CD14-positive monocyte (primary cell): ENCODE data around the gene RHOBTB1. TPM values are rescaled to one million over a fixed set of nuclear protein-coding genes. Genes with fewer than 3 reads are reported as not detected.

Experiments
- DNase-seq, 3 donors: peaks; one replicate each; pipeline ENCODE4 v3.0.0-alpha.2; 2011 to 2022
- H2AFZ ChIP-seq: 2 replicates; pipeline ENCODE4 v1.6.0; 2012; ENCODE audit warnings: mild to moderate bottlenecking, low read depth, low read length, inconsistent platforms; ENCODE audit not compliant: insufficient read depth, poor library complexity, severe bottlenecking
- H3K27ac ChIP-seq, 2 donors: 1 replicate in 1 of 2; 2 replicates in 1 of 2; pipeline ENCODE4 v1.5.1; 2012 to 2013; ENCODE audit warnings: low read length in 2 of 2, control low read depth in 1 of 2, inconsistent platforms in 1 of 2, low read depth in 1 of 2, mild to moderate bottlenecking in 1 of 2
- H3K27me3 ChIP-seq, 2 donors: one replicate each; pipeline versions ENCODE4 v1.6.0 to v1.6.1; 2011 to 2013; ENCODE audit warnings: low read length in 2 of 2; ENCODE audit not compliant: control insufficient read depth in 2 of 2, insufficient read depth in 2 of 2
- H3K36me3 ChIP-seq, 2 donors: replicated peaks in 1 of 2; 1 replicate in 1 of 2; 2 replicates in 1 of 2; pipeline versions ENCODE4 v1.5.1 to v1.6.1; 2012 to 2013; ENCODE audit warnings: low read length in 2 of 2, control low read depth in 1 of 2, inconsistent platforms in 1 of 2, mild to moderate bottlenecking in 1 of 2; ENCODE audit not compliant: insufficient read depth in 2 of 2, control insufficient read depth in 1 of 2
- H3K4me1 ChIP-seq, 2 donors: 1 replicate in 1 of 2; 2 replicates in 1 of 2; pipeline versions ENCODE4 v1.5.1 to v1.6.1; 2012 to 2013; ENCODE audit warnings: low read length in 2 of 2, control low read depth in 1 of 2, inconsistent platforms in 1 of 2, mild to moderate bottlenecking in 1 of 2, moderate library complexity in 1 of 2; ENCODE audit not compliant: insufficient read depth in 2 of 2, control insufficient read depth in 1 of 2
- H3K4me2 ChIP-seq: replicated peaks from 2 replicates; pipeline ENCODE3; 2012; ENCODE audit warnings: low read length, moderate library complexity, mild to moderate bottlenecking; ENCODE audit not compliant: poor library complexity, severe bottlenecking; ENCODE audit errors: extremely low read depth
- H3K4me3 ChIP-seq, 3 experiments: fragments of 200-600 bp in 1 of 3; sonication (generic) in 1 of 3; replicated peaks in 1 of 3; 1 replicate in 2 of 3; 2 replicates in 1 of 3; pipeline ENCODE4 v1.5.1; 2011 to 2013; ENCODE audit warnings: low read length in 3 of 3, mild to moderate bottlenecking in 3 of 3, control low read depth in 2 of 3, low read depth in 2 of 3, inconsistent platforms in 1 of 3, moderate library complexity in 1 of 3
- H3K79me2 ChIP-seq: 2 replicates; pipeline ENCODE4 v1.6.0; 2012; ENCODE audit warnings: mild to moderate bottlenecking, control low read depth, inconsistent platforms, low read length, moderate library complexity; ENCODE audit not compliant: insufficient read depth
- H3K9ac ChIP-seq: 2 replicates; pipeline ENCODE4 v1.6.0; 2017; ENCODE audit warnings: low read length, mild to moderate bottlenecking; ENCODE audit not compliant: insufficient read depth, poor library complexity, severe bottlenecking
- H3K9me3 ChIP-seq, 2 donors: replicated peaks in 1 of 2; 1 replicate in 1 of 2; 2 replicates in 1 of 2; pipeline versions ENCODE4 v1.5.1 to v1.6.1; 2012 to 2013; ENCODE audit warnings: low read length in 2 of 2, control low read depth in 1 of 2; ENCODE audit not compliant: control insufficient read depth in 1 of 2, insufficient read depth in 1 of 2
- H4K20me1 ChIP-seq: 2 replicates; pipeline ENCODE4 v1.6.0; 2012; ENCODE audit warnings: mild to moderate bottlenecking, low read length, control low read depth, moderate library complexity; ENCODE audit not compliant: insufficient read depth
- H3K27ac Mint-ChIP-seq, 7 donors: one replicate each; pipeline ENCODE4 v1.8.0; 2020; ENCODE audit warnings: mild to moderate bottlenecking in 7 of 7, mixed read lengths in 7 of 7, moderate library complexity in 6 of 7, inconsistent platforms in 2 of 7
- H3K27me3 Mint-ChIP-seq, 3 donors: one replicate each; pipeline ENCODE4 v1.8.0; 2021 to 2022; ENCODE audit warnings: low read depth in 3 of 3, mild to moderate bottlenecking in 3 of 3, mixed read lengths in 3 of 3, moderate library complexity in 3 of 3, inconsistent platforms in 1 of 3
- H3K36me3 Mint-ChIP-seq, 2 donors: one replicate each; pipeline ENCODE4 v1.8.0; 2020; ENCODE audit warnings: mixed read lengths in 2 of 2, inconsistent platforms in 1 of 2, mild to moderate bottlenecking in 1 of 2
- H3K4me1 Mint-ChIP-seq: one replicate; pipeline ENCODE4 v1.8.0; 2020; ENCODE audit warnings: mild to moderate bottlenecking, mixed read lengths
- H3K4me3 Mint-ChIP-seq, 2 donors: one replicate each; pipeline ENCODE4 v1.8.0; 2020; ENCODE audit warnings: mild to moderate bottlenecking in 2 of 2, mixed read lengths in 2 of 2, moderate library complexity in 1 of 2
- H3K9me3 Mint-ChIP-seq, 7 donors: one replicate each; pipeline ENCODE4 v1.8.0; 2020 to 2022; ENCODE audit warnings: mixed read lengths in 7 of 7, mild to moderate bottlenecking in 6 of 7, moderate library complexity in 6 of 7, inconsistent platforms in 2 of 7
- CTCF ChIP-seq: fragments of 200-600 bp; IDR thresholded peaks from one replicate; pipeline ENCODE4 v1.8.0; 2022; ENCODE audit warnings: antibody characterized with exemption, mild to moderate bottlenecking
- WGBS: methylation state at CpG from one replicate; pipeline ENCODE4 v1.1.5; 2013; ENCODE audit warnings: missing lambda C conversion rate; ENCODE audit not compliant: insufficient coverage; 5-methylcytosine and 5-hydroxymethylcytosine counted together
- intact Hi-C, 2 donors: fragments of 100-400 bp; cut with micrococcal nuclease; formaldehyde crosslinking; loops; one replicate each; pipeline versions ENCODE4 v1.15.0 to v1.15.1; 2023
- polyA plus RNA-seq, 3 donors: library from polyadenylated mRNA; depleted of rRNA in 1 of 3; unstranded in 2 of 3; stranded (reverse) in 1 of 3; fragments of 300-500 nt in 2 of 3; fragments of >200 nt in 1 of 3; fragmentation: Illumina TruSeq in 2 of 3; gene quantifications; 1 replicate in 2 of 3; 2 replicates in 1 of 3; pipeline ENCODE4 v1.2.3, GENCODE V29; 2012 to 2021

Gene RHOBTB1
- polyA plus RNA-seq, 3 donors: 0.41 to 0.96 (median 0.62) TPM

GRCh38 chr10:60825520-60825919, 118.5 kb downstream of the RHOBTB1 start:
- peaks cover 3% of the 10 kb centered on the region for H3K4me1 Mint-ChIP-seq
- WGBS: no CpG with 5 or more reads among the region's 4 CpGs

GRCh38 chr10:60823324-60823723, 120.7 kb downstream of the RHOBTB1 start:
- H3K4me1 Mint-ChIP-seq: peaks cover 2% of the 10 kb centered on the region
- Histone ChIP-seq H3K79me2 (no peaks in the 10 kb centered on the region), H3K36me3 (no peaks in the 10 kb centered on the region), H2AFZ (no peak overlapping the region), H3K27ac (no peak overlapping the region), H3K4me3 (no peak overlapping the region), H3K9ac (no peak overlapping the region), H4K20me1 (no peaks in the 10 kb centered on the region), H3K27me3 (no peaks in the 10 kb centered on the region), H3K9me3 (no peaks in the 10 kb centered on the region), H3K4me2 (no peak overlapping the region), H3K4me1 (no peaks in the 10 kb centered on the region)
- H3K9me3 Mint-ChIP-seq: no peaks in the 10 kb centered on the region
- H3K27ac Mint-ChIP-seq: no peak overlapping the region
- H3K4me3 Mint-ChIP-seq: no peak overlapping the region
- intact Hi-C loops: no loop called here
- TF ChIP-seq CTCF: no peak
- H3K27me3 Mint-ChIP-seq: peaks cover 0 to 2% (median 0%) of the 10 kb centered on the region in 3 donors
- no CpG with 5 or more reads among the region's 1 CpG for WGBS
- no peaks in the 10 kb centered on the region for H3K36me3 Mint-ChIP-seq
- DNase-seq: no peak

More at GRCh38 chr10:60825520-60825919, 118.5 kb downstream of the RHOBTB1 start:
- Histone ChIP-seq H3K4me3 (no peak overlapping the region), H3K27ac (no peak overlapping the region), H3K9me3 (no peaks in the 10 kb centered on the region), H3K4me2 (no peak overlapping the region), H4K20me1 (no peaks in the 10 kb centered on the region), H3K36me3 (no peaks in the 10 kb centered on the region), H3K27me3 (no peaks in the 10 kb centered on the region), H3K79me2 (no peaks in the 10 kb centered on the region), H3K9ac (no peak overlapping the region), H3K4me1 (no peaks in the 10 kb centered on the region), H2AFZ (no peak overlapping the region)
- Mint-ChIP-seq H3K27me3 (peaks cover 0 to 2% (median 0%) of the 10 kb centered on the region in 3 donors), H3K4me3 (no peak overlapping the region), H3K36me3 (no peaks in the 10 kb centered on the region), H3K27ac (no peak overlapping the region), H3K9me3 (no peaks in the 10 kb centered on the region)
- no peak for TF ChIP-seq CTCF
- DNase-seq: no peak
- intact Hi-C loops: no loop called here
